Naive thymus-derived CD4-positive, alpha-beta T cell (primary cell): ENCODE data around the gene PACRG. TPM values are rescaled to one million over a fixed set of nuclear protein-coding genes. Genes with fewer than 3 reads are reported as not detected.

ENCODE experiments used
- ATAC-seq: fragments of 150-1000 bp; cut with Tn5 transposase; 2 replicates; pipeline ENCODE4 v1.10.0; 2021; ENCODE audit warnings: mild to moderate bottlenecking, moderate library complexity
- CTCF ChIA-PET: fragments of 350-600 bp; sonication (Branson Sonifier 250); formaldehyde crosslinking; loops from one replicate; lab custom pipeline; 2021; ENCODE audit warnings: antibody characterized with exemption; lab: Charles Lee
- POLR2A ChIA-PET: fragments of 350-600 bp; sonication (Branson Sonifier 250); formaldehyde crosslinking; loops from one replicate; lab custom pipeline; 2021; ENCODE audit warnings: antibody characterized with exemption, inconsistent platforms; lab: Charles Lee
- DNase-seq, 9 donors: peaks; one replicate each; pipeline versions ENCODE4 v3.0.0 to v3.0.0-alpha.2; 2020 to 2022; ENCODE audit warnings: mixed read lengths in 1 of 9
- H3K27ac ChIP-seq: one replicate; pipeline ENCODE4 v1.7.0; 2013; ENCODE audit warnings: mild to moderate bottlenecking, low read depth, low read length, moderate library complexity
- H3K27me3 ChIP-seq, 2 donors: one replicate each; pipeline ENCODE4 v1.7.0; 2013; ENCODE audit warnings: low read length in 2 of 2, mild to moderate bottlenecking in 2 of 2, moderate library complexity in 2 of 2; ENCODE audit not compliant: control insufficient read depth in 2 of 2, insufficient read depth in 2 of 2
- H3K36me3 ChIP-seq, 3 experiments: 1 replicate in 2 of 3; 2 replicates in 1 of 3; pipeline ENCODE4 v1.7.0; 2013; ENCODE audit warnings: low read length in 3 of 3, mild to moderate bottlenecking in 3 of 3, moderate library complexity in 1 of 3; ENCODE audit not compliant: insufficient read depth in 3 of 3, control insufficient read depth in 2 of 3
- H3K4me1 ChIP-seq, 2 donors: one replicate each; pipeline ENCODE4 v1.7.0; 2013; ENCODE audit warnings: low read length in 2 of 2, mild to moderate bottlenecking in 2 of 2, moderate library complexity in 1 of 2; ENCODE audit not compliant: control insufficient read depth in 2 of 2, insufficient read depth in 2 of 2
- H3K4me3 ChIP-seq: 2 replicates; pipeline ENCODE4 v1.7.0; 2013; ENCODE audit warnings: mild to moderate bottlenecking, low read length
- H3K9me3 ChIP-seq, 3 experiments: 1 replicate in 2 of 3; 2 replicates in 1 of 3; pipeline ENCODE4 v1.7.0; 2013; ENCODE audit warnings: low read length in 3 of 3; ENCODE audit not compliant: control insufficient read depth in 2 of 3
- H3K27ac Mint-ChIP-seq, 9 donors: one replicate each; pipeline ENCODE4 v1.8.0; 2020 to 2022; ENCODE audit warnings: mixed read lengths in 9 of 9, mild to moderate bottlenecking in 8 of 9, moderate library complexity in 5 of 9, inconsistent platforms in 2 of 9
- H3K27me3 Mint-ChIP-seq, 5 donors: one replicate each; pipeline ENCODE4 v1.8.0; 2021 to 2022; ENCODE audit warnings: mixed read lengths in 5 of 5, mild to moderate bottlenecking in 1 of 5
- H3K36me3 Mint-ChIP-seq, 5 donors: one replicate each; pipeline ENCODE4 v1.8.0; 2020 to 2022; ENCODE audit warnings: mixed read lengths in 5 of 5, mild to moderate bottlenecking in 3 of 5, inconsistent platforms in 1 of 5
- H3K4me1 Mint-ChIP-seq, 7 donors: one replicate each; pipeline ENCODE4 v1.8.0; 2020 to 2022; ENCODE audit warnings: mixed read lengths in 7 of 7, mild to moderate bottlenecking in 3 of 7, inconsistent platforms in 1 of 7
- H3K4me3 Mint-ChIP-seq, 10 donors: one replicate each; pipeline ENCODE4 v1.8.0; 2020 to 2022; ENCODE audit warnings: mild to moderate bottlenecking in 10 of 10, mixed read lengths in 10 of 10, moderate library complexity in 6 of 10, inconsistent platforms in 2 of 10
- H3K9me3 Mint-ChIP-seq, 11 donors: one replicate each; pipeline ENCODE4 v1.8.0; 2020 to 2022; ENCODE audit warnings: mixed read lengths in 11 of 11, mild to moderate bottlenecking in 4 of 11, inconsistent platforms in 1 of 11, moderate library complexity in 1 of 11
- intact Hi-C, 2 donors: fragments of 100-400 bp; cut with micrococcal nuclease; formaldehyde crosslinking; loops; one replicate each; pipeline ENCODE4 v1.15.1; 2023
- polyA plus RNA-seq, 2 donors: library from polyadenylated mRNA; unstranded; fragments of 300-500 nt; fragmentation: Illumina TruSeq; gene quantifications; one replicate each; pipeline ENCODE4 v1.2.3, GENCODE V29; 2021
- total RNA-seq, 6 experiments: library from RNA in 5 of 6; stranded (reverse) in 5 of 6; gene quantifications; 1 replicate in 5 of 6; 2 replicates in 1 of 6; pipeline ENCODE4 v1.2.3 and lab custom pipeline; 2021 to 2026

PACRG gene
- total and polyA plus RNA-seq, 7 experiments from 2014 or later: 0.89 to 2.2 (median 1.5) TPM; not detected in 1

DNA sequence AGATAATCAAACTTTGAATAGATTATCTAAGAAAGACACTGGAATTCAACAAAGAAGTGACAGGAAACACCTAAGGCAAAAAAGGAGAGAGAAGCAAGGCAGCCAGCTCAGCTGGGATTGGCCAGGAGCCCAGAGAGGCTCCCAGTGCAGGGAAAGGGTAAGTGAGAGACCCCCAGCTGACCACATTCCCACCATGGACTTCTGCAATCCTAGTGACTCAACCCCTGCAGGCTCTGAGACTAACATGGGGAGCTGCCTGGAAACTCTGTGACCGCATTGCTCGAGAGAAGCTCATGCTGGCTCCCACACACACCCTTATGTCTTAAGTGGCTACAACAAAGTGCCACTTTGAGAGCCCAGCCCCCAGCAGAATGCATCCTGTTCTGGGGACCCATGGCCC lies 215.1 kb downstream of the PACRG start:
- peaks cover 0 to 5% (median 4%) of the 10 kb centered on the region in 5 donors for H3K27me3 Mint-ChIP-seq
- peaks cover 0 to 4% (median 0%) of the 10 kb centered on the region in 5 donors for H3K36me3 Mint-ChIP-seq
- no peaks in the 10 kb centered on the region for H3K36me3 ChIP-seq
- no peaks in the 10 kb centered on the region for H3K4me1 ChIP-seq
- H3K4me3 ChIP-seq: no peak overlapping the region
- peaks cover 10 to 62% (median 31%) of the 10 kb centered on the region in 11 donors for H3K9me3 Mint-ChIP-seq
- H3K4me1 Mint-ChIP-seq: no peaks in the 10 kb centered on the region
- DNase-seq (no peak), ATAC-seq (no peak)
- H3K27me3 ChIP-seq: no peaks in the 10 kb centered on the region
- H3K9me3 ChIP-seq: peaks cover 0 to 8% (median 0%) of the 10 kb centered on the region in 3 experiments
- H3K27ac Mint-ChIP-seq: no peak overlapping the region
- intact Hi-C loops: no loop called here
- CTCF ChIA-PET: no interaction called here
- no peak overlapping the region for H3K27ac ChIP-seq
- POLR2A ChIA-PET: no interaction called here
- no peak overlapping the region for H3K4me3 Mint-ChIP-seq

DNA sequence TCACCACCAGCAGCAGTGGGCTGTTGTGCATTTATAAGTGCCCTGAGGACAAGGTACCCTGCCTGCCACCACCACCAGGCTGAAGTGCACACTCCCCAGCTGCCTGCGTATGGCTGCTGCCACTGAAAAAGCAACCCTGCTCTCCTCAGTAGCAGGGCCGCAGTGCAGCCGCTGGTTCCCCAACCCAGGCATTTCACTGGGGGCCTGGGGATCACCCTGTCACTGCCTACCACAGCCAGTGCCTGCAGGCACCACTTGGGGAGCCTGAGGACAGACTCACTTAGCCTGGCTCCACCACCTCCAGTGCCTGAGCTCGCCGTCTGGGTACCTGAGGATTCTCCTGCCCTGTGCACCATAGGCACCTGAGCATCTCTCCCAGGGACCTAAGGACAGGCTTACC lies 215.6 kb downstream of the PACRG start:
- DNase-seq (no peak), ATAC-seq (no peak)
- no peaks in the 10 kb centered on the region for H3K4me1 Mint-ChIP-seq
- H3K27ac Mint-ChIP-seq: no peak overlapping the region
- intact Hi-C loops: no loop called here
- no peaks in the 10 kb centered on the region for H3K36me3 ChIP-seq
- H3K4me3 ChIP-seq: no peak overlapping the region
- H3K4me3 Mint-ChIP-seq: no peak overlapping the region
- no peaks in the 10 kb centered on the region for H3K4me1 ChIP-seq
- H3K27me3 Mint-ChIP-seq: peaks cover 0 to 5% (median 4%) of the 10 kb centered on the region in 5 donors
- POLR2A ChIA-PET: no interaction called here
- no peaks in the 10 kb centered on the region for H3K27me3 ChIP-seq
- H3K9me3 ChIP-seq: peaks cover 0 to 8% (median 0%) of the 10 kb centered on the region in 3 experiments
- peaks cover 8 to 58% (median 31%) of the 10 kb centered on the region in 11 donors for H3K9me3 Mint-ChIP-seq
- CTCF ChIA-PET: no interaction called here
- peaks cover 0 to 4% (median 0%) of the 10 kb centered on the region in 5 donors for H3K36me3 Mint-ChIP-seq
- no peak overlapping the region for H3K27ac ChIP-seq

- H3K36me3 ChIP-seq: no peaks in the 10 kb centered on the region
- POLR2A ChIA-PET: no interaction called here
- H3K9me3 ChIP-seq: no peaks in the 10 kb centered on the region
- Mint-ChIP-seq H3K27ac (no peak overlapping the region), H3K36me3 (no peaks in the 10 kb centered on the region), H3K27me3 (no peaks in the 10 kb centered on the region), H3K9me3 (peaks cover 1 to 22% (median 8%) of the 10 kb centered on the region in 11 donors), H3K4me1 (no peaks in the 10 kb centered on the region), H3K4me3 (no peak overlapping the region)
- CTCF ChIA-PET: no interaction called here
- H3K27ac ChIP-seq: no peak overlapping the region
- intact Hi-C loops: no loop called here
- no peak for DNase-seq
- no peak overlapping the region for H3K4me3 ChIP-seq
- no peaks in the 10 kb centered on the region for H3K27me3 ChIP-seq
- H3K4me1 ChIP-seq: no peaks in the 10 kb centered on the region
- no peak for ATAC-seq
Observed at GRCh38 chr6:162951164-162951743, 223.5 kb downstream of the PACRG start.

GRCh38 chr6:162952423-162952822 lies 224.6 kb downstream of the PACRG start:
- H3K36me3 ChIP-seq: no peaks in the 10 kb centered on the region
- Mint-ChIP-seq H3K27ac (no peak overlapping the region), H3K9me3 (peaks cover 0 to 23% (median 8%) of the 10 kb centered on the region in 11 donors), H3K27me3 (no peaks in the 10 kb centered on the region), H3K4me3 (no peak overlapping the region), H3K36me3 (no peaks in the 10 kb centered on the region), H3K4me1 (no peaks in the 10 kb centered on the region)
- H3K27ac ChIP-seq: no peak overlapping the region
- H3K4me3 ChIP-seq: no peak overlapping the region
- intact Hi-C loops: no loop called here
- DNase-seq (no peak), ATAC-seq (no peak)
- ChIA-PET CTCF (interaction anchor here (0.6 kb wide), 1 partner anchor 535 kb away, joined by 3 read pairs; no protein-coding TSS in a partner anchor), POLR2A (no interaction called here)
- no peaks in the 10 kb centered on the region for H3K4me1 ChIP-seq
- no peaks in the 10 kb centered on the region for H3K27me3 ChIP-seq
- H3K9me3 ChIP-seq: no peaks in the 10 kb centered on the region

DNA sequence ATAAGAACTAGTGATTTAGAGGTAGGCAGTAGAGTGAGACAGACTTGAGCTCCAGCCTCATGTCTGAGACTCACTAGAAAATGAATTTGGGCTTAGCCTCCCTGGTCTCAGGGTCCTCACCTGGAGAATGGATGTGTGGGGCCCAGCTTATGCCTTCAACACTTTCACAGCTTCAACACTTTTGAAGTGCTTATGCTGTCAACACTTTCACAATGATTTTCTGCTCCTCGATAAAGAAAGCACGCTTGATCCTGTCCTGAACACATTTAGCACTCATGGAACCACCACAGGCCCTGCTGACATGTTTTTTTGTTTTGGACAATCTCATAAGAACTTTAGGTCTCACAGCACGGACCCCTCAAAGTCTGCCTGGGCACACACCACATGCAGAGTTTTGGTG lies 229.3 kb downstream of the PACRG start:
- ChIA-PET CTCF (no interaction called here), POLR2A (no interaction called here)
- Histone ChIP-seq H3K4me1 (no peaks in the 10 kb centered on the region), H3K4me3 (no peak overlapping the region), H3K27ac (no peak overlapping the region), H3K27me3 (no peaks in the 10 kb centered on the region), H3K36me3 (no peaks in the 10 kb centered on the region), H3K9me3 (no peaks in the 10 kb centered on the region)
- intact Hi-C loops: no loop called here
- DNase-seq: no peak
- no peaks in the 10 kb centered on the region for H3K27me3 Mint-ChIP-seq
- no peaks in the 10 kb centered on the region for H3K36me3 Mint-ChIP-seq
- H3K9me3 Mint-ChIP-seq: peaks cover 0 to 30% (median 7%) of the 10 kb centered on the region in 11 donors
- no peak for ATAC-seq
- H3K4me3 Mint-ChIP-seq: no peak overlapping the region
- H3K4me1 Mint-ChIP-seq: no peaks in the 10 kb centered on the region
- no peak overlapping the region for H3K27ac Mint-ChIP-seq

DNA sequence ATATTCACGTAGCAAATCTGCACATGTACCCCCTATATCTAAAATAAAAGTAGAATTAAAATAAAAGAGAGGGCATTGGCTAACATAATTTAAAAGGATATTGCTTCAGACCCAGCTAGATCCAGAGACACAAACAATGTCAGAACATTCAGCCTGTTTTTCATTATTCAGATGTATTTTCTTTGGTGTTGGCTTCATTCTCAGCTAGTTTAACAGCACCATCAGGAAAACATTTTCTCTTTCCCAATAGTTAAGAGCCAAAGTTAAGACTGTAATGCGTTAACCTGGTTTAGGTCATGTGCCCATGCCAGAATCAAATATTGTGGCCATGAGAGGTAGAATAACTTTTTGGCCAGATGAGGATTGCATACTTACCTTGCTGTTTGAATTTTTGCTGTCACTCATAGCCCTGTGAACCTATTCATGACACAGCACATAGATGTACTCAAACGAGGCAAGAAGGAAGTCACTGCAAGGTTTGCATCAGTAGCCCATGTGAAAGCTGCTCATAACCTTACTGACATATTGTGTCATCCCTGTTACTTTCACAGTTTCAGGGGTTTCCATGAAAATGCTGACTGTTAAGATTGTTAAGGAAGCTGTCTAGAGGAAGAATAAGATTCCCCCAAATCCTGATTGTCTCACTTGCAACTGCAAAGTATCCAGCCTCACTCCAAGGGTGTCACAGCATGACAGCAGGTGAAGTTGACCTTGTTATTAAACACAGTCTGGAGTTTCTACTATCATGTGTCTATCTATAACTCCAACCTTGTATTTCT lies 233.1 kb downstream of the PACRG start:
- no peak overlapping the region for H3K4me3 Mint-ChIP-seq
- CTCF ChIA-PET: no interaction called here

More for the DNA sequence above, 233.1 kb downstream of the PACRG start:
- Histone ChIP-seq H3K27me3 (no peaks in the 10 kb centered on the region), H3K4me1 (no peaks in the 10 kb centered on the region), H3K27ac (no peak overlapping the region), H3K36me3 (no peaks in the 10 kb centered on the region), H3K4me3 (no peak overlapping the region), H3K9me3 (no peaks in the 10 kb centered on the region)
- POLR2A ChIA-PET: no interaction called here
- DNase-seq (no peak), ATAC-seq (no peak)
- no peak overlapping the region for H3K27ac Mint-ChIP-seq
- intact Hi-C loops: no loop called here
- H3K9me3 Mint-ChIP-seq: peaks cover 0 to 33% (median 12%) of the 10 kb centered on the region in 11 donors
- no peaks in the 10 kb centered on the region for H3K27me3 Mint-ChIP-seq
- H3K4me1 Mint-ChIP-seq: no peaks in the 10 kb centered on the region
- peaks cover 0 to 4% (median 0%) of the 10 kb centered on the region in 5 donors for H3K36me3 Mint-ChIP-seq
